Astrocyte (in vitro differentiated cells and primary cell): ENCODE results near the gene NME7.

Source experiments
- CTCF ChIP-seq: IDR thresholded peaks from 2 replicates; pipeline ENCODE4 v1.5.1; 2011; ENCODE audit warnings: low read depth, mild to moderate bottlenecking, inconsistent platforms, low read length, moderate library complexity; ENCODE audit not compliant: insufficient read depth
- EZH2 ChIP-seq: IDR thresholded peaks from 2 replicates; pipeline ENCODE4 v1.6.1; 2012; ENCODE audit warnings: mild to moderate bottlenecking, low read length, inconsistent platforms; ENCODE audit not compliant: insufficient read depth

DNA sequence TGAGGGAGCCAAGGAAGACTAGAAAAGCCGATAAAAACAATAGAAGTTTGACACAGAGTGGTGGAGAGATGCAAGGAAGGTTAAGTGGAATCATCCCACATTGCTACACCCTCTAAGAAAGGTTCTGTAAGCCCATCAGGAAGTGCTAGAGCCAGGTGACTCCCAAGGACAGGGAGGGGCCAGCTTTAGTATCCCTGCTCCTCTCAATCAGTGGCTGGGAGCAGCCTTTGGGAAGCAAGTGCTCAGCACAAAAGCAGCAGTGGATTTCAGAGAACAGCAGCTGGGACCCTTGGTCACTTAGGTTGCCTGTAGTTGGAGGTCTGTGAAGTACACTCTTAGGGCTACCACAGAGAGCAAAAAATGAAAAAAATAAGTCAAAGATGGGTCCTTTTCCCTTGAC is 42.5 kb downstream of the NME7 start:
- no peak for TF ChIP-seq CTCF
- TF ChIP-seq EZH2: no peak
